Kidney capillary endothelial cell (primary cell): ENCODE data around the gene PRDM4.
"Not testable (repeated sequence)": the region's sequence is repeated elsewhere in the genome, so short reads cannot be mapped to it uniquely, and the experiment has no call there.

ENCODE experiments used
- DNase-seq: peaks from one replicate; pipeline ENCODE4 v3.0.0-alpha.2; 2018; ENCODE audit warnings: low spot score

The PRDM4 gene

GRCh38 chr12:107774349-107775029 is 13.6 kb upstream of the PRDM4 start, which contains the start of gene ASCL4:
Gene ASCL4, plus strand, starts transcription at chr12:107774704. Its CDS starts 515 bp downstream, at chr12:107775219.
- no peak for DNase-seq

- no peak for DNase-seq
Measured at GRCh38 chr12:107767466-107767865, 6.5 kb upstream of the PRDM4 start.

GRCh38 chr12:107765316-107765715 is 4.4 kb upstream of the PRDM4 start:
- DNase-seq, result no peak

- no peak for DNase-seq
Measured at GRCh38 chr12:107764626-107765025, 3.7 kb upstream of the PRDM4 start.

GRCh38 chr12:107762874-107763273 is 1.9 kb upstream of the PRDM4 start:
- no peak for DNase-seq

- no peak for DNase-seq
Measured at GRCh38 chr12:107761502-107761904, 566 bp upstream of the PRDM4 start.

- DNase-seq, result peak; percentile 11
Measured at GRCh38 chr12:107760207-107760808, 629 bp downstream of the PRDM4 start.

- peak; percentile 81 for DNase-seq
Measured at GRCh38 chr12:107759410-107759809, 1.5 kb downstream of the PRDM4 start.

- no peak for DNase-seq
Measured at GRCh38 chr12:107749083-107749482, 11.9 kb downstream of the PRDM4 start.

GRCh38 chr12:107748472-107748871 is 12.5 kb downstream of the PRDM4 start:
- DNase-seq, result peak; percentile 18

GRCh38 chr12:107736914-107737313 is 24.0 kb downstream of the PRDM4 start:
- no peak for DNase-seq

GRCh38 chr12:107735763-107736162 is 25.2 kb downstream of the PRDM4 start:
- no peak for DNase-seq

GRCh38 chr12:107734139-107734538 is 26.8 kb downstream of the PRDM4 start:
- no peak for DNase-seq

- DNase-seq, result no peak
Measured at GRCh38 chr12:107732365-107732764, 28.6 kb downstream of the PRDM4 start.

- no peak for DNase-seq
Measured at GRCh38 chr12:107731366-107731765, 29.6 kb downstream of the PRDM4 start.

- DNase-seq, result no peak
Measured at GRCh38 chr12:107730618-107731341, 30.2 kb downstream of the PRDM4 start.

GRCh38 chr12:107727742-107728141 is 33.2 kb downstream of the PRDM4 start:
- not testable (repeated sequence) for DNase-seq

- not testable (repeated sequence) for DNase-seq
Measured at GRCh38 chr12:107727327-107727726, 33.6 kb downstream of the PRDM4 start.

- no peak for DNase-seq
Measured at GRCh38 chr12:107718606-107719005, 42.3 kb downstream of the PRDM4 start.

- DNase-seq, result no peak
Measured at GRCh38 chr12:107715780-107716179, 45.2 kb downstream of the PRDM4 start.

- DNase-seq, result not testable (repeated sequence)
Measured at GRCh38 chr12:107705522-107705921, 55.4 kb downstream of the PRDM4 start.

GRCh38 chr12:107704041-107704440 is 56.9 kb downstream of the PRDM4 start:
- DNase-seq, result no peak

- no peak for DNase-seq
Measured at GRCh38 chr12:107702106-107702505, 58.8 kb downstream of the PRDM4 start.
